MV-4-11 (cell line): ENCODE results near the gene MASP2.

Experiments used
- DNase-seq: peaks from one replicate; lab custom pipeline; 2025; lab: John Stamatoyannopoulos, UW

Gene MASP2

DNA sequence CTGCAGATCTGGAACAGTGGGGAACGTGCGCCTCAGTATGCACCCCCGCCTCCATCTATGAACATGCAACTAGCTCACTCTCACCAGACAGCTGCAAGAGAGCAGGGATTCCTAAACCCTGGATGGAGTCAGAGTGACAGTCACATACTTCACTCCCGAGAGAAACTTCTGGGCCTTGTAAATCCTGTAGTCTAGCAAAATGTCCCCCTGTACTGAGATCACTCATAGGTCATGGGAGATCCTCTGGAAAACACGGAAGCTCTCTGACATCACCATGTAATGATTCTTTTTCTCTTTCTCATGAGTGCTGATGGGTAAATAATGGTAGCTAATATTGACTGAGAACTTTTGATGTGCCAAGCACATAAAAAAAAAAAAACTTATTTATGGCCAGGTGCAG is 57.9 kb downstream of the MASP2 start:
- DNase-seq = no peak

DNA sequence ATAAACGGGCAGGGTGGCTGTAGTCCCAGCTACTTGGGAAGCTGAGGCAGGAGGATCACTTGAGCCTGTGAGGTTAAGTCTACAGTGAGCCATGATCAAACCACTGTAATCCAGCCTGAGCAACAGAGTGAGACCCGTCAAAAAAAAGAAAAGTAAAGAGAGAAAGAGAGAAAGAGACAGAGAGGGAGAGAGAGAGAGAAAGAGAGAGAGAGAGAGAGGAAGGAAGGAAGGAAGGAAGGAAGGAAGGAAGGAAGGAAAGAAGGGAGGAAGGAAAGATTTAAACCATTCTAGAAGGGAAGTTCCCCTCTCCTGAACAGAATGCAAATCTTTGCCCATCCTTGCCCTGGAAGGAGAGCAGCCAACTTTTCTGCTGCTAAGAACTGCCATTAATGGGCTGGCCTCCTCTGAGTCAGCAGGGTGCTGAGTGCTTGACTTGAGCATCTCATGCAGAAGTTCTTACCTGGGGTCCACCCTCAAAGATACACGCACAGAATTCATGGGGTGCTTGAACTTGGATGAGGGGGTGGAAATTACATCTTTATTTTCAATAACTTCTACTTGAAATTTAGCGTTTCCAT is 59.1 kb downstream of the MASP2 start:
- no peak for DNase-seq

DNA sequence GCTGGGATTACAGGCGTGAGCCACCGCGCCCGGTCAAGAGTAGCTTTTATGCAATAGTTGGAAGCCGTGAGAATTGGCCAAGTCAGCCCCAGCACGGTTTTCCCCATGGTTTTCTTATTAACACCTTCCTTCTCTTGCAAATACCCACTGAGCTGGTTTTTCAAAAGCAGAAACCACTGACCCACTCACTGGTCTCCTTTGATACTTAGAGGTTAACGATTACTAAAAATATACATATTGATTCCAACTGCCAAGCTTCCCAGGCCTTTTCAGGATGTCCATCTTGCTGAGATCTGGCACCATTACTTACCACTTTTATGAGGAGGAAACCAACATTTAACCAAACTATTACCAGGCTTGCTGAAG is 60.5 kb downstream of the MASP2 start:
- peak; percentile 74 for DNase-seq

DNA sequence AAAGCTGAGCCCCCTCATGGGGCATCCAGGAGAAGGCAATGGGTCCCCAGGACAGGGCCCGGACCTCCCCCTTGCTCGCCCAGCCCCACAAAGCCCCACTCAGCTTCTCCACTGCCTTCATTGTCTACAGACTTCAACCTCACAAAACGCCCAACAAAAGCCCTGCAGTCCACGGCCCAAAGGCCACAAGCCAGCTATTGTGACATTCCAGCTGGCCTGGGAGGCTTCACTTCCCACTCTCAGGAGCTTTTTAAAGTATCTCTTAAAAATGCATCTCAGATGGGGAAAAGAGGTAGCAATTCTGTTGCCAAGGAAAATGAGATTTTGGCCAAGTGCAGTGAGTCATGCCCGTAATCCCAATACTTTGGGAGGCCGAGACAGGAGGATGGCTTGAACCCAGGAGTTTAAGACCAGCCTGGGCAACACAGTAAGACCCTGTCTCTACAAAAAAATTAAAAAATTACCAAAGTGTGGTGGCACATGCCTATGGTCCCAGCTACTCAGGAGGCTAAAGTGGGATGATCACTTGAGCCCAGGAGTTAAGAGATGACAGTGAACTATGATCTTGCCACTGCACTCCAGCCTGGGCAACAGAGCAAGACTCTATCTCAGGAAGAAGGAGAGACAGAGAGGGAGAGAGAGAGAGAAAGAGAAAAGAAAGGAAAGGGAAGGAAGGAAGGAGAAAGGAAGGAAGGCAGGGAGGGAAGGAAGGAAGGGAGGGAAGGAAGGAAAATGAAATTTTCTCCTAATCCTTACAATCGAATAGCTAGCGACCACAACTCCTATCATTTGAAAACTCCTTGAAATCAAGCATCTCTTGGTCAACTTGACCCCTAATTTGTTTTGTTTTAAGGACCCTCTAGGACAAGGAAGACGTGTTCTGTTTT is 66.0 kb downstream of the MASP2 start:
- peak; percentile 59 for DNase-seq

DNA sequence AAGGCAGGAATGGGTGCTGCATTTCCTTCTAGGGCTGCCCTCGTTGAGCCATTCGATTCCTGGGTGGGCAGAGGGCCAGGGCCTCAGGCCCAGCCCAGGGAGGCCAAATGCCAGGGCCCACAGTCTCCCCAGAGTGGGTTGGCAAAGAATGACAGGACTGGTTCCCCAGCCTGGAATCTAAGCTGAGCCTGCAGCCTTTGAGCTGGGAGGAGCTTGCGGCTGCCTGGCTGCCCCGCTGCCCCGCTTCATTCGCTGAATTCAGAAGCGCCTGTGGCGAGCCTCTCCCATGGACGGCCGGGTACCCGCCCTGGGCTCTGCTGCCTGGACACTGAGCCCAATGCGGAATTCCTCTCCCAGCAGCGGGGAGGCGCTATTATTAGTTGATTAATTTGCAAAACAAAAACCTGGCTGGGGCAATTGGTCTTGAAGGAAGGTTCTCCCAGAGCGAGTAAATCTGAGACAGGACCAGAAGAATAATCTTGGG is 66.9 kb downstream of the MASP2 start:
- DNase-seq = no peak

DNA sequence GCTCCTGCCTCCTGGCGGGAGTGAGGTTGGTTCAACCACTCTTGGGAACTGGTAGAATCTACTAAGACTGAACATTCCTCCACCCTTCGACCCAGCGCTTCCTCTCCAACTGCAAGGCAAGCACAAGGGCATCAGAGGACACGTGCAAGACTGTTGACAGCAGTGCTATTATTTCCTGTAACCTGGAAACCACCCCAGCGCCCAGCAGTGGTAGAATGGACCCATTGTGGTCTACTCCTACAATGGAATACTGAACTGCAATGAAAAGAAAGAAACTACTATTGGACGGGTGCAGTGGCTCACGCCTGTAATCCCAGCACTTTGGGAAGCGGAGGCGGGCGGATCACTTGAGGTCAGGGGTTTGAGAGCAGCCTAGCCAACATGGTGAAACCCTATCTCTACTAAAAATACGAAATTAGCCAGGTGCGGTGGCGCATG is 67.5 kb downstream of the MASP2 start:
- peak; percentile 44 for DNase-seq

DNA sequence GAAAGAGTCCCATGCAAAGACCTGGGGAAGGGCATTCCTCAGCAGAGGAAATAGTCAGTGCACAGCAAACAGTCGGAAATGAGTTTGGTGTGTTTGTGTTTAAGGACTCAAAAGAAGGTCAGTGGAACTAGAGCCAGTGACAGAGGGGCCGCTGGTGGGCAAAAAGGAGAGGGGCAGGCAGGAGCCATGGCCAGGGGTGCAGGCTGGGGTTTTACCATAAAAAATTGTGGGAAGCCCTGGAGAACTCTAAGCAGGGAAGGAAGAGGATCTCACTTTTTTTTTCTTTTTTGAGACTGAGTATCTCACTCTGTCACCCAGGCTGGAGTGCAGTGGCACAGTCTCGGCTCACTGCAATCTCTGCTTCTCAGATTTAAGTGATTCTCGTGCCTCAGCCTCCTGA is 68.3 kb downstream of the MASP2 start:
- no peak for DNase-seq
